Measurements from ENCODE around the gene GSAP.
"Not testable (repeated sequence)": the region's sequence is repeated elsewhere in the genome, so short reads cannot be mapped to it uniquely, and the experiment has no call there.

The GSAP gene

GRCh38 chr7:77415823-77416620 lies at the start of gene GSAP:
TSS of gene GSAP (minus strand) at chr7:77416349. CDS start at chr7:77416321, 28 bp downstream.
- peak; percentile 72 for DNase-seq (ENCODE audit: low spot score)

DNA sequence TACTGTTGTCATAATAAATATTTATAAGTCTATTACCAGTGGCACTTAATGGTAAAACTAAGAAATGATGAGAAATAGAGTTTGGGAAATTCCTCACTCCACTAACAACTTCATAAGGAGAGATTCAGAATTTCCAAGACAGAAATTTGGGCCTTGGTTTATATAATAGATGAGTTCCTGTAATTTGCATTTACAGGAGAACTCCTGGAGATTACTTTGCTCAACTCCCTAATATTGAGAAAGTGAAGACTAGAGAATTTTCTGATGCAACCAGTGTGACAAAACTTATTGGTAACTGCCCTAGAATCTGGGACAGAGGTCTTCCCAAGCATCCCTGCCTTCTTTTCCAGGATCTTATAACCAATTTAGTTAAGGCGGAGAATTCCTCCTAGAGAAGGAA lies 49.1 kb upstream of the GSAP start:
- no peak for DNase-seq (ENCODE audit: low spot score)

DNA sequence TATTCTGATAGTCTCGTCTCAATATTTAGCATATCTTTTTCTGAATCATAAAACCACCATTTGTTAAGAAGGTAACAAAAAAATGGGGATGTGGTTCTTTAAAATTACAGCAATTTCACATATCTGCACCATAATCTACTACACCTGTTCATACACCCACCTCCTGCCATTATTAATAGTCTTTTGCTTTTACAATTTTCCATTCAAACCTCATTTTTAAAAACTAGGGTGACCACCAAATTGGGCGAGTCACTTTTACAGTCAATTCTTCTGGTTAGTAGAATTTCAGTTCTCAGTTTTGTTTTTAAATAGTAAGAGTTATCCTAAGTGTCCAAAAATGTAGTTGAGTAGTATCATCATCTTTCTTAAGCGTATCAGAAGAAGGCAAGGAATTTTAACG lies 48.4 kb upstream of the GSAP start:
- DNase-seq (ENCODE audit: low spot score), result no peak

DNA sequence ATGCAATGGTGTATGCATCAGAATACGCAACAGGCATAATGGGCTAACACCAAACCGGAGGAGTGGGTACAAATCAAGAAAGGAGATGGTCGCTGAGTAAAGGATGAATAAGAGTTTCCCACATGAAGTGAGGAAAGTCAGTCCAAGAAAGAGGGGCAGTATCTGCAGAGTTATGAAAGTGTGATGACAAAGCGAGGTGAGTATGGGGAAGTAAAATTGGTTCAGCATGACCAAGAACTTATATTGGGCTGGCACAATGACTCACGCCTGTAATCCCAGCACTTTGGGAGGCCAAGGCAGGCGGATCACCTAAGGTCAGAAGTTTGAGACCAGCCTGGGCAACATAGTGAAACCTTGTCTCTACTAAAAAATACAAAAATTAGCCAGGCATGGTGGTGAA lies 47.5 kb upstream of the GSAP start:
- DNase-seq (ENCODE audit: low spot score), result not testable (repeated sequence)

GRCh38 chr7:77461842-77462241 lies 45.7 kb upstream of the GSAP start:
- DNase-seq (ENCODE audit: low spot score), result no peak

DNA sequence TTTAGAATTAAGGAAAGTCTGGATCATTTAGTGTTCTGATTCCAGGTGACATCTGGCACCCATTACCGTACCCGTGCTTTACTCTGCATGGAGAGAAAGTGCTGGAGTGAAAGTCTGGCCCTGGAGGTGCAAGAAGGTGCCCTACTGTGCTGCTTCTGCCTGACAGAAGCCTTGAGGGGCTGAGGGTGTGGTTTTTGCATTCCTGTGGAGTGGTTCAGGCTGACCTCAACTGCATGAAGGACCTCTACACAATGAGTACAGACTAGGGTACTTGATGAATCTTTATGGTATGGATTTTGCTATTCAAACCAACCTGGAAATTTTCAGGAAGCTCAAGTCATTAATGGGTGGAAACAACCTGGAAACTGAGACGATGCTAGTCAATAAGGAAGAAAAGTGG lies 45.1 kb upstream of the GSAP start:
- no peak for DNase-seq (ENCODE audit: low spot score)

GRCh38 chr7:77460057-77460486 lies 43.9 kb upstream of the GSAP start:
- DNase-seq (ENCODE audit: low spot score), result no peak

GRCh38 chr7:77459311-77459726 lies 43.2 kb upstream of the GSAP start:
- DNase-seq (ENCODE audit: low spot score), result no peak

DNA sequence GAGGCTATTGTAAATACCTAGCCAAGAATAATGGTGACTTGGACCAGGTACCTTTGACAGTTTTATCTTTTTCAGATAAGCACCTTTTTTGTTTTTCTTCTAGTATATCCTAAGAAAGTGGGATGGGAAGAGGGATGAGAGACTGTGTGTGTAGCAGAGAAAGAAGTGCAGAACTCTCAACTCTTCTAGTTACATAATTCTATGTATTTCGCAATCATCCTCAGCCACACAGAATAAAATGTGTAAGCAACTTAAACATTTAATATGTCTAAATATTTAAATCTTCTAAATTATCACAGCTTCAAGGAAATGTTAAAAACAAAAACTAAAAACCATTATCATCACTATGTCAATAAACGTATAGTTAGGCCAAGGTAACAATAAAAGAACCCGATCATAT lies 42.6 kb upstream of the GSAP start:
- DNase-seq (ENCODE audit: low spot score), result no peak

GRCh38 chr7:77457779-77458178 lies 41.6 kb upstream of the GSAP start:
- no peak for DNase-seq (ENCODE audit: low spot score)

DNA sequence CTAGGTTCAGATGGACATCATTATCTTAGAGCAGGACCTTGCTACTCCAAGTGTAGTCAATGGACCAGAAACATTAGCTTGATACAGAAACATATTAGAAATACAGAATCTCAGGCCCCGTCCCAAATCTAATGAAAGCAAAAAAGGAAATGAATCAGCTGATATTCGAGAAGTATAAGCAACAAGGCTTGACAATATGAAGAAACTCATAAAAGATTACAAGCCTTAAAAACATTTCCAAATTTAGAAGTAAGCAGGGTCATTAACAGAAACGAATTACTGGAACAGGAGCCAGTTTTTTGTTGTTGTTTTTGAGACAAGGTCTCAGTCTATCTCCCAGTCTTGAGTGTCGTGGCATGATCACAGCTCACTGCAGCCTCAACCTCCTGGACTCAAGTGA lies 40.5 kb upstream of the GSAP start:
- no peak for DNase-seq (ENCODE audit: low spot score)

DNA sequence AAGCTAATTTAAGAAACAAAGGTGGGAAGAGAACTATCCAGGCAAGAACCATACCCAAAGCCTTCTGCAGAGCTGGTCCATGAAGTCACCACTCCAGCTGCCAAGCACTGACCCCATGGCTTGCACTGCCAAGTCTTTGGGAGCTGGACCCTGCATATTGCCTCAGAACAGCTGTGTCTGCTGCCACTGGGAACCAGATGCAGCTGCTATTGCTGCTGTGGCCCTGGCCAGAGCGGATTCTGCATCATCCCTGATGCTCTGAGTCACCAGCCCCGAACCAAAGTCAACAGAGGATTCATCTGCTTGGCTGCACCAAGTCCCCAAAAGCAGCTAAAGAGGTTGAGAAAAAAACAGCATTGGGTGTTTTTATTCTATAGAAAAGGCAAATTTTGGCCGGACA lies 39.2 kb upstream of the GSAP start:
- peak; percentile 77 for DNase-seq (ENCODE audit: low spot score)

DNA sequence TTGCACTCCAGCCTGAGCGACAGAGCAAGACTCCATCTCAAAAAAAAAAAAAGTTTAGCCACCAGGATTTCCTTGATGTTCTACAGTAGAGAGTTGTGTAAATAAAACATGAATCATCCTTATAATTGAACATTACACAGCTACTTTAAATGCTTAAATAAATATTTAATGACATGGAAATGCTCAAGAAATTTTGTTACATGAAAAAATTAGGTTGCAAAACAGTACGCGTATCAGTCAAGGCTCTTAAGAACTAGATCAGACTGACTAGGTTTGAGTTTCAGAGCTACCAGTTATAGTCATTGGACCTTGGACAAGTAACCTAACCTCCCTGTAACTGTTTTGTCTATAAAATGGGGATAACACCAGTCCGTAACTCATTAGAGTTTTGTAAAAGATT lies 38.7 kb upstream of the GSAP start:
- no peak for DNase-seq (ENCODE audit: low spot score)

DNA sequence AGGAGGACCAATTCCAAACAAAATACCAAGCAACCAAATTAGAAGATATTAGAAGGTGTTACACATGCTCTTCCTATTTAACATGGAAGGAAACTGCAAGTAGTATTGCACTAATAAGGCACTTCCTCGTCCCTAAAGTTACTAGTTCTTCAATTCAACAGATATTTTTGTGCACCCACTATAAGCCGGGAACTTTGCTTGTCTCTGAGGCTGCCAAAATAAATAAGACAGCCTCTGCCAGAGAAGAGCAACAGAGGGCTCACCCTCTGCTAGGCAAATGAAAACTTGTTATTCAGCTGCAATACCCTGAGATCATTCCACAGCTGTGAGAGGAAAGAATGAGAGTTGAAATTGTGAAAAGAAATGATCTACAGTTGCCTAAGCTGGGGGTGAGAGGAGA lies 37.4 kb upstream of the GSAP start:
- DNase-seq (ENCODE audit: low spot score), result peak; percentile 23

DNA sequence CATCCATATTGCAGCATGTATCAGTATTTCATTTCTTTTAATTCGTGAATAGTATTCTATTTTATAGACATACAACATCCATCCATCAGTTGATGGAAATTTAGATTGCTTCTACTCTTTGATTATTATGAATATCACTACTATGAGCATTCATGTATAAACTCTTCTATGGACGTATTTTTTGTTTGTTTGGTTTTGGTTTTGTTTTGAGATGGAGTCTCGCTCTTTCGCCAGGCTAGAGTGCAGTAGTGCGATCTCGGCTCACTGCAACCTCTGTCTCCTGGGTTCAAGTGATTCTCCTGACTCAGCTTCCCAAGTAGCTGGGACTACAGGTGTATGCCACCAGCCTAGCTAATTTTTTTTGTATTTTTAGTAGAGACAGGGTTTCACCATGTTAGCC lies 35.8 kb upstream of the GSAP start:
- not testable (repeated sequence) for DNase-seq (ENCODE audit: low spot score)

DNA sequence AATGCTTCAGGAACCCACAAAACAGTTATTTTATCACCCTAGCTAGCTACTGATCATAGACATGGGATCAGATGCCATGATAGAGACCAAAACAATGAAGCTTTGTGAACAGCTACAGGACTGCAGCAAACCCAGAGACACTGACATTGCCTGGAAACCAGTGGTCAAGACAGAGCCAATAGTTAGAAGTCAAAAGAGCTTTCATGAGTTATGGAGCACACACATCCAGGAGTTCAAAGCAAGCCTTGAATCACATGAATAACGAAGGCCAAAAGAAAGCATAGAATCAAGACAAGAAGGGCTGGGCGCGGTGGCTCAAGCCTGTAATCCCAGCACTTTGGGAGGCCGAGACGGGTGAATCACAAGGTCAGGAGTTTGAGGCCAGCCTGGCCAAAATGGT lies 34.5 kb upstream of the GSAP start:
- DNase-seq (ENCODE audit: low spot score), result no peak

DNA sequence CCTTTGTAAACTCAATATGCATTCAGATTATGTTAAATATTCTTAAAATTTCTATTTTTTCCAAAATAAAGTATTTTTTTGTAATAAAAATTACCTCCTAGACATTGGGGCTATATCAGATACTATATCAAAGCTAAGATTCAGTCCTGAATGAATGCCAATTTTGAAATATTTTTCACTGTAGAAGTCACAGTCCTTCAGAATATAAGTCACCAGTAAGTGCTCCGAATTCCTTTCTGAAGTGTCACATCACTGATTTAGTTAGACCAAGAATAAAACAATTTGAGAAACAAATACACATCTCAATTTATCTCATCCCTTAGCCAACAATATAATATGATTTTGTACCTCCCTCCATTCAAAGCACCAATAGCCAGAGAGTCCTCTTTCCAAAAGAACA lies 33.9 kb upstream of the GSAP start:
- peak; percentile 21 for DNase-seq (ENCODE audit: low spot score)

DNA sequence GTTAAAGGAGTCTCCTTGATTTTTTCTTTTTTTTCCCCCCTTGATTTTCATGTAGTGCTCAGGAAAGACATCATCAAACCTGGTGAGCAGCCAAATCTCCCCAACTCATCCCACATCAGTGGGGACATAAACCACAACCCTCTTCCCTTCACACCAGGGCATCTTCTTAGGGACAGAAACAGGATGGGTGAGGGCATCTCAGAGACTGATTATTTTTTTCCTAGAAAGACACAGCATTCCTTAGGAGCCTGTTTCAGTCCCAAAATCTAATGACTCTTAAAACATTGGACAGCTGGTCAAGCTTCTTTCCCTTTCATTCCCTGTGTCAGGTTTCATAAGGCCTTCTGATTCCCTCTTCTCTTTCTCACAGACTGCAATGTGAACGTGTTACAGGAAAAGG lies 31.5 kb upstream of the GSAP start:
- DNase-seq (ENCODE audit: low spot score), result no peak

DNA sequence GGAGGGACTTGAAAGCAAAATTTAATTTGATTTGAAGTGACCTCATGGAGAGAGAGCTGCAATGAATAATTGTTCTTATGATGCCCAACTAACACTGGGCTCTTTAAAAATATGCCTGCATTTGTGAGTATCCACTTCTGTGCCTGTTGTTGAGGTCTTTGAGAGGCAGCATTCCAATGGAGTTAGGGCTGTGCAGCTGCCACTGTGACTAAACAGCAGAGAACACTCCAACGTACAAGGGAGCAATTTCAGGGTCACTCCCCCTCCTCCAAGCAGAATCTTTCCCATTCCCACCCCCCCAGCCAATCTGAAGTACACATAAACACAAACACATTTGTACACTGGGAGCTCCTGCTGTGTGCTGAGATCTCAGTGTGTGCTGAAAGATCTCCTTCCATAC lies 28.0 kb upstream of the GSAP start:
- DNase-seq (ENCODE audit: low spot score), result peak; percentile 27

DNA sequence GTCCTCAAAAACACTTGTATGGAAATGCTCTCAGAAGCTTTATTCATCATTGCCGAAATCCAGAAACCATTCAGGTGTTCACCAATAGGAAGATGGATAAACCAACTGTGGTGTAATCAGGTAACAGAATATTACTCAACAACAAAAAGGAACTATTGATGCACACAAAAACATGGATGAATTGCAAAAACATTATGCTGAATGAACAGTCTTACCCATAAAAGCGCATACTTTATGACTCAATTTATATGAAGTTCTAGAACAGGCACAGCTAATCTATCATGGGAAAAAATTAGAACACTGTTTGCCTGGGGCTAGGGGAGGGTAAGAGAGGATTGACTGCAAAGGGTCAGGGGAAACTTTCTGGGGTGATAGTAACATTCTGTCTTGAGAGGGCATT lies 26.9 kb upstream of the GSAP start:
- no peak for DNase-seq (ENCODE audit: low spot score)

DNA sequence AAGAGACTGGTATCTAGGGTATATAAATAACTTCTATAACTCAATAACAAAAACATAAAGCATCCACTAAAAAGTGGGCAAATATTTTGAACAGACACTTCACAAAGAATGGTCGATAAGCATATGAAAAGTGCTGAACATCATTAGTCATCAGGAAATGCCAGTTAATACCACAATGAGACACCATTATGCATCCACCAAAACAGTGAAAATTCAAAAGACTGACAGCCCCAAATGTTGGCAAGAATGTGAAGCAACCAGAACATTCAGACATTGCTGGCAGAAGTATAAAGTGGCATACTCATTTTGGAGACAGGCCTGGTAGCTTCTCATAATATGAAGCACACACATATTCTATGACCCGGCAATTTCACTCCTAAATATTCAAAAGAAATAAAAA lies 26.5 kb upstream of the GSAP start:
- DNase-seq (ENCODE audit: low spot score), result no peak

DNA sequence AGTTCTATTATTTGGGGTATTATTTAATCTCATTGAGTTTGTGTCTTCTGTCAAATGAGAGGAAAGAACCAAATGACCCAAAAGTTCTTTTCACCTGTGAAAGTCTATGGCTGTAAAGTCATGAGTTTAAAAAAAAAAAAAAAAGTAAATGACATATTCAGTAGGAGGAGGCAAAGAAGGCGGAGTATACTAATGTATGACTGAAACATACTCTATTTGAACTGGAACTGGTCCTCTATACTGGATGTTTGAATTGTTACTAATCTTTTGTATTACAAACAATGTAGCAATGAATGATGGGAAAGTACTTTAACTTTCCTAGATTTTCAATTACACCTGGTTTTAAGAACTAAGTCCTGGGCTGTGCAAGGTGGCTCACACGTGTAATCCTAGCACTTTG lies 24.9 kb upstream of the GSAP start:
- DNase-seq (ENCODE audit: low spot score), result no peak

DNA sequence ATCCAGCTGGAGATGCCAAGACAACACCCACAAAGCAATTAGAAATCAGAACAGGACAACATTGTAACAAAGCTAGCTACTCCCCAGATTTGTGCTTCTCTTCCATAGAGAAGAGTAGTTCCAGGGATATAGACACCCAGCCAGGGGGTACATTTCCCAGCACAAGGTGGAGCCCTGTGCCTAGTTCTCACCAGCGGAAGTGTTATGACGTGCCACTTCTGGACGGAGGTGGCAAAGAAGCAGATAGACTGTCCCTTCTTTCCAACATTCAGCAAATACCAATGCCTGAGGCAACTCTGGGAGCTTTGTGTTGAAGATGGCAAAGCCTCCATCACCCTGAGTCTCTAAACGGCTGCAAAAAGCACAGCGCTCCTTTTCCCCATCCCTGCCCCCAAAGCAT lies 23.4 kb upstream of the GSAP start:
- no peak for DNase-seq (ENCODE audit: low spot score)

DNA sequence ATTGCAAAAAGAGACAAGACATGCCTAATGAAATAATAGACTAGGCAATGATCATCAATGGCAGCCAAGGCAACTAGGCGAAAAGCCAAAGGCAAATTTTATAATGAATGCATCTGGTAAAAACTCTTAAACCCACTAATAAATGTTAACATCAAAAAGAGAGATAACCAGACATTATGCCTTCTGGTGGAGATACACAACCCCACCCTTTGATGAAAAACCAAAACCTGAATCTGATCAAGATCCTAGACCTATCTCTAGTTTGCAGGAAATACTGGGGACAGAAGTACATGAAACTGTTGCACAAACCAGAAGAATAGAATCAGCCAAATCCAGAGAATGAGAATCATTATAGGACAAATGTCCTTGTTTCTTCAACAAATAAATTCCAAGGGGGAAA lies 22.0 kb upstream of the GSAP start:
- no peak for DNase-seq (ENCODE audit: low spot score)

Data from hepatic stellate cell (primary cell).